ENCODE measurements around the gene PLAU. TPM values are rescaled to one million over a fixed set of nuclear protein-coding genes. Genes with fewer than 3 reads are reported as not detected.

Gene PLAU
- total and polyA plus RNA-seq, 2 experiments from 2014 or later: 13.3 to 17.5 TPM

GRCh38 chr10:73915206-73915851 lies 4.4 kb downstream of the PLAU start:
- H3K27ac ChIP-seq (ENCODE audit: low read depth): no peak overlapping the region
- peaks cover 25% of the 10 kb centered on the region for H3K27me3 ChIP-seq (ENCODE audit: insufficient read depth)
- H2AFZ ChIP-seq: no peak overlapping the region
- H3K4me1 ChIP-seq (ENCODE audit: insufficient read depth): peaks cover 22% of the 10 kb centered on the region
- Mint-ChIP-seq H3K4me1 (peaks cover 30% of the 10 kb centered on the region), H3K9me3 (no peaks in the 10 kb centered on the region), H3K27me3 (ENCODE audit: insufficient read depth, low read depth, poor library complexity) (peaks cover 25% of the 10 kb centered on the region), H3K27ac (no peak overlapping the region), H3K4me3 (no peak overlapping the region), H3K36me3 (ENCODE audit: low read depth) (peaks cover 20% of the 10 kb centered on the region)
- no peaks in the 10 kb centered on the region; the same call in 1 of the 2 replicates for H3K36me3 ChIP-seq (ENCODE audit: insufficient read depth)
- no peaks in the 10 kb centered on the region for H4K20me1 ChIP-seq (replicated peaks; ENCODE audit: insufficient read depth)
- peaks cover 6% of the 10 kb centered on the region; the same call in 1 of the 2 replicates for H3F3A ChIP-seq (replicated peaks; ENCODE audit: low read depth)
- ATAC-seq: no peak
- 0 out of 2 replicates have a peak, but pooled peaks cover 3% of the 10 kb centered on the region for H3K9me2 ChIP-seq (ENCODE audit: insufficient read depth)
- no peak for DNase-seq (ENCODE audit: low spot score)
- H3K4me3 ChIP-seq: no peak overlapping the region
- no peaks in the 10 kb centered on the region for H3K79me2 ChIP-seq (replicated peaks; ENCODE audit: insufficient read depth)
- TF ChIP-seq REST (IDR thresholded peaks at IDR 0.05; ENCODE audit: unreplicated experiment): no peak
- TF ChIP-seq CREB1 (CRISPR knock-in tag; IDR thresholded peaks at IDR 0.05; ENCODE audit: low read depth): no peak
- TF ChIP-seq JUNB (IDR thresholded peaks at IDR 0.05; ENCODE audit: unreplicated experiment): no peak
- no peak overlapping the region for H3K4me2 ChIP-seq

GRCh38 chr10:73916761-73917470 lies 6.0 kb downstream of the PLAU start:
- H3K27ac ChIP-seq (ENCODE audit: low read depth): no peak overlapping the region
- Mint-ChIP-seq H3K4me3 (no peak overlapping the region; the same call in 2 of the 3 replicates), H3K9me3 (no peaks in the 10 kb centered on the region), H3K36me3 (ENCODE audit: low read depth) (peaks cover 20% of the 10 kb centered on the region), H3K27me3 (ENCODE audit: insufficient read depth, low read depth, poor library complexity) (peaks cover 15% of the 10 kb centered on the region), H3K4me1 (peaks cover 22% of the 10 kb centered on the region), H3K27ac (no peak overlapping the region)
- H3K4me2 ChIP-seq: no peak overlapping the region
- H3F3A ChIP-seq (replicated peaks; ENCODE audit: low read depth): peaks cover 3% of the 10 kb centered on the region; the same call in 1 of the 2 replicates
- H3K27me3 ChIP-seq (ENCODE audit: insufficient read depth): peaks cover 14% of the 10 kb centered on the region
- H3K36me3 ChIP-seq (ENCODE audit: insufficient read depth): no peaks in the 10 kb centered on the region; the same call in 1 of the 2 replicates
- no peak for ATAC-seq
- no peaks in the 10 kb centered on the region for H3K79me2 ChIP-seq (replicated peaks; ENCODE audit: insufficient read depth)
- H4K20me1 ChIP-seq (replicated peaks; ENCODE audit: insufficient read depth): no peaks in the 10 kb centered on the region
- 0 out of 2 replicates have a peak, but pooled peaks cover 3% of the 10 kb centered on the region for H3K9me2 ChIP-seq (ENCODE audit: insufficient read depth)
- H3K4me1 ChIP-seq (ENCODE audit: insufficient read depth): peaks cover 14% of the 10 kb centered on the region
- H3K4me3 ChIP-seq: no peak overlapping the region
- DNase-seq (ENCODE audit: low spot score): no peak
- TF ChIP-seq JUNB (IDR thresholded peaks at IDR 0.05; ENCODE audit: unreplicated experiment) (no peak), EZH2 (IDR thresholded peaks at IDR 0.05; ENCODE audit: low read depth, unreplicated experiment) (no peak)
- H2AFZ ChIP-seq: no peak overlapping the region
